Smooth muscle cell (in vitro differentiated cells): ENCODE data around the gene MORF4L1. TPM values are rescaled to one million over a fixed set of nuclear protein-coding genes. Genes with fewer than 3 reads are reported as not detected.

Source experiments
- DNase-seq: peaks from one replicate; lab custom pipeline; 2025; ENCODE audit not compliant: unreplicated experiment; lab: John Stamatoyannopoulos, UW
- H2AFZ ChIP-seq: fragments of 200-600 bp; sonication (generic); 2 replicates; pipeline ENCODE4 v1.6.0; 2016; ENCODE audit warnings: antibody characterized with exemption, low read depth, mild to moderate bottlenecking
- H3F3A ChIP-seq: fragments of 200-600 bp; sonication (generic); 2 replicates; pipeline ENCODE4 v1.6.0; 2017; ENCODE audit warnings: antibody characterized with exemption, low read depth
- H3K27ac ChIP-seq: fragments of 200-600 bp; sonication (generic); 2 replicates; pipeline ENCODE4 v1.5.1; 2016; ENCODE audit warnings: low read depth, mild to moderate bottlenecking
- H3K27me3 ChIP-seq: fragments of 200-600 bp; sonication (generic); 2 replicates; pipeline ENCODE4 v1.6.1; 2016; ENCODE audit warnings: low read depth, mild to moderate bottlenecking
- H3K36me3 ChIP-seq: fragments of 200-600 bp; sonication (generic); 2 replicates; pipeline ENCODE4 v1.5.1; 2016; ENCODE audit warnings: low read depth
- H3K4me1 ChIP-seq: fragments of 200-600 bp; sonication (generic); 2 replicates; pipeline ENCODE4 v1.5.1; 2016; ENCODE audit warnings: low read depth
- H3K4me2 ChIP-seq: fragments of 200-600 bp; sonication (generic); 2 replicates; pipeline ENCODE4 v1.6.0; 2016; ENCODE audit warnings: mild to moderate bottlenecking
- H3K4me3 ChIP-seq: fragments of 200-600 bp; sonication (generic); 2 replicates; pipeline ENCODE4 v1.5.1; 2016; ENCODE audit warnings: mild to moderate bottlenecking
- H3K79me2 ChIP-seq: fragments of 200-600 bp; sonication (generic); 2 replicates; pipeline ENCODE4 v1.6.0; 2016; ENCODE audit warnings: low read depth, mild to moderate bottlenecking
- H3K9ac ChIP-seq: fragments of 200-600 bp; sonication (generic); 2 replicates; pipeline ENCODE4 v1.6.0; 2016; ENCODE audit warnings: low read depth
- H3K9me3 ChIP-seq: fragments of 200-600 bp; sonication (generic); replicated peaks from 2 replicates; pipeline ENCODE4 v1.5.1; 2016; ENCODE audit warnings: low read depth
- H4K20me1 ChIP-seq: fragments of 200-600 bp; sonication (generic); 2 replicates; pipeline ENCODE4 v1.6.0; 2016; ENCODE audit warnings: low read depth
- CTCF ChIP-seq: fragments of 200-600 bp; sonication (generic); IDR thresholded peaks from 2 replicates; pipeline ENCODE4 v1.5.1; 2017; ENCODE audit warnings: borderline replicate concordance, mild to moderate bottlenecking, antibody characterized with exemption; ENCODE audit not compliant: insufficient read depth, poor library complexity, severe bottlenecking
- WGBS: methylation state at CpG from one replicate; pipeline ENCODE4 v1.1.7; 2016; ENCODE audit warnings: low lambda C conversion rate; 5-methylcytosine and 5-hydroxymethylcytosine counted together
- polyA plus RNA-seq: library from polyadenylated mRNA; unstranded; fragments of >200 nt; fragmentation: Nextera tagmentation; extraction: Ambion mirVana; gene quantifications from 2 replicates; pipeline ENCODE4 v1.2.1, GENCODE V29; 2016
- total RNA-seq: library from RNA; depleted of rRNA; stranded (reverse); fragments of >200 nt; gene quantifications from 2 replicates; pipeline ENCODE4 v1.2.3, GENCODE V29; 2014

Gene MORF4L1
- total and polyA plus RNA-seq, 2 experiments from 2014 or later: 399 to 457 TPM

- no peak overlapping the region for H3K4me3 ChIP-seq
- H3K4me2 ChIP-seq: no peak overlapping the region
- peaks cover 98% of the 10 kb centered on the region for H4K20me1 ChIP-seq
- H2AFZ ChIP-seq: no peak overlapping the region
- TF ChIP-seq CTCF: no peak
- H3K27ac ChIP-seq: no peak overlapping the region
- H3K9me3 ChIP-seq: no peaks in the 10 kb centered on the region
- H3K36me3 ChIP-seq: no peaks in the 10 kb centered on the region
- H3K27me3 ChIP-seq: no peaks in the 10 kb centered on the region
- peaks cover 18% of the 10 kb centered on the region for H3F3A ChIP-seq
- H3K79me2 ChIP-seq: peaks cover 12% of the 10 kb centered on the region
- 92% methylated on average over 13 of the region's 13 CpGs for WGBS
- H3K4me1 ChIP-seq: no peaks in the 10 kb centered on the region
- no peak overlapping the region for H3K9ac ChIP-seq
- DNase-seq: no peak
Measured at GRCh38 chr15:78914027-78914764, 41.5 kb downstream of the MORF4L1 start.

- H3K4me3 ChIP-seq: no peak overlapping the region
- H3K9me3 ChIP-seq: no peaks in the 10 kb centered on the region
- H3K4me1 ChIP-seq: no peaks in the 10 kb centered on the region
- no peak for DNase-seq
- H3K27ac ChIP-seq: peak overlapping the region; percentile 31
- no peak for TF ChIP-seq CTCF
- no peak overlapping the region for H2AFZ ChIP-seq
- peaks cover 97% of the 10 kb centered on the region for H4K20me1 ChIP-seq
- H3K9ac ChIP-seq: no peak overlapping the region
- H3K79me2 ChIP-seq: peaks cover 12% of the 10 kb centered on the region
- no peaks in the 10 kb centered on the region for H3K27me3 ChIP-seq
- H3K4me2 ChIP-seq: no peak overlapping the region
- no peaks in the 10 kb centered on the region for H3K36me3 ChIP-seq
- H3F3A ChIP-seq: peaks cover 14% of the 10 kb centered on the region
- WGBS: 88% methylated on average over 12 of the region's 12 CpGs
Measured at GRCh38 chr15:78915341-78916087, 42.8 kb downstream of the MORF4L1 start.

- H3K9ac ChIP-seq: no peak overlapping the region
- H3K36me3 ChIP-seq: peaks cover 1% of the 10 kb centered on the region
- no peak overlapping the region for H3K4me2 ChIP-seq
- H2AFZ ChIP-seq: no peak overlapping the region
- no peaks in the 10 kb centered on the region for H3K27me3 ChIP-seq
- DNase-seq: no peak
- H3K4me1 ChIP-seq: no peaks in the 10 kb centered on the region
- WGBS: 94% methylated on average over 4 of the region's 4 CpGs
- no peak overlapping the region for H3K4me3 ChIP-seq
- no peak for TF ChIP-seq CTCF
- peaks cover 91% of the 10 kb centered on the region for H4K20me1 ChIP-seq
- H3K79me2 ChIP-seq: peaks cover 8% of the 10 kb centered on the region
- H3F3A ChIP-seq: peaks cover 14% of the 10 kb centered on the region
- H3K27ac ChIP-seq: no peak overlapping the region
- H3K9me3 ChIP-seq: no peaks in the 10 kb centered on the region
Measured at GRCh38 chr15:78916088-78916487, 43.4 kb downstream of the MORF4L1 start.
